ENCODE data around the gene BACH2.
"Not testable (repeated sequence)": the region's sequence is repeated elsewhere in the genome, so short reads cannot be mapped to it uniquely, and the experiment has no call there.

Gene BACH2

DNA sequence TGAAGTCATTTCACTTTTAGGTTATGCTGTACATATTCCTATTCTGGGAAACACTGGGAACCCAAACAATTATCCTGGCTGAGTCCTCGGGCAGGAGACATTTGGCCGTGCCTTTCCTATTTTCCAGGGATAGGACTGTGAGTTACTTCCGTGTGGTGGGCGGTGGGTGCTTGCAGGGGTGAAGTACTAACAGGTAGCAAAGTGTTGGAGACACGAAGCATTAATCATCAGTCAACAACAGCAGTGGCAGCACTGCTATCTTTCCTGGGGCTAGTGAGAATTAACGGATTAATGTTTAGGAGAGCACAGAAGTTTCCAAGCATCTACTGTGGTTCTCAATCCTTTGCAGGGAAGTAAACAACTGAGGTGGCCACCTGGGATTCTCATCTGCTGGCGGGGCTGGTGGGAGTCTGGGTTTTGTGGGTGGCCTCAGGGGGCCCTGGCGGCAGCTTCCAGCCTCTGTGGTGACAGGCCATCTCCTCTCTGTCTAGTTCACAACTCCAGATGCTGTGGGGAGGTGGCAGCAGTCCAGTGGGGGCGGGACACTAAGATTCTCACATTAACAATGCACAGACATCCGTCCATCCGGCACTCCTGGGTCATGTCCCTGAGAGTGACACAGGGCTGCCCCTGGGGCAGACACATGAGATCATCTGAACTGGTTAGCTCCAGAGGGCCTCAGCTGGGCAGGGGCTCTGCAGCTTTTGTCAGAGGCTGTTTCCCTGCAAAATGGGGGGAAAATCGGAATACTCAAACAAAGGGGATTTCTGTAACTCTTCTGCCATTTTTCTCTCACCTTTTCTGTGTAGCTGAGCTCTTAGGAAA lies 311.5 kb downstream of the BACH2 start:
- DNase-seq: no peak

DNA sequence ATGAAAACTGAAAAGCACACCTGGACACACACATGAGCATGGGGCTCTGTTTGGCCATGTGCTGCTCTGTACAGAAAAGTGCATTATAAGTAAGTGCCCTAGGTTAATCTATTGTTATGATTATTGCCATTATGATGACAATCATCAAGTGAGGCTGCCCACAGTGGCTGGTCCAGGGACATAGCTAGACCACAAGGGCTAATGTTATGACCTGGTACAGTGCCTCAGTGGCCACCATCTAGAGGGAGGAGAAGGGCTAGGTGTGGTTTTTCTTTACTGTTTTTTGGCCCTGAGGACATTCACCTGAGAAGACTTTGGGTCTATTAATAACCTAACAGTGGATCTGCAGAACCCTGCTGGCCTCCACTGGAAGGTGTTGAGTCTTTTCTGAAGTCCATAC lies 316.3 kb downstream of the BACH2 start:
- no peak for DNase-seq

DNA sequence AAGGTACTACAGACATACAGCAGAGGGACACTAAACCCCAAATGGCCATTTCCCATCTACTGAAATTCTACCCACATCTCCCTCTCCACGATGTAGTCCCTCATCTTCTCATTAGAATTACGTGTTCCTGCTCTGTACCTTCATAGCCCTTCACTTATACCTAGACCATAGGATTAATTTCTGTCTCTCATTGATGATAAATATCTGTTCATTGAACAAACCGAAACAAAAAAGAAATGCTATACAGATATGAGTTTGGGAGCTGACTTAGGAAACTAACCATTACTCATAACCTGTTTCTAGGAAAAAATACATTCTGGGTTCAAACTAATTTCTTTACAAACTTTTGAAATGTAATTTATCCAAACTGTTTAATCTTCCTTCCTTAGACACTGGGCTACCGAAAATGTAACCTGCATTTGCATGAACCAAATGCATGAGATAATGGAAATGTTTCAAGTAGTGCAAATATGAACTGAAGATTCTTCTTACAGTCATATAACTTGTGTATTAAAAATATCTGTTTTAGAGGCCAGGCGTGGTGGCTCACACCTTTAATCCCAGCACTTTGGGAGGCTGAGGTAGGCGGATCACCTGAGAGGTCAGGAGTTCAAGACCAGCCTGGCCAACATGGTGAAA lies 317.0 kb downstream of the BACH2 start:
- DNase-seq: no peak

DNA sequence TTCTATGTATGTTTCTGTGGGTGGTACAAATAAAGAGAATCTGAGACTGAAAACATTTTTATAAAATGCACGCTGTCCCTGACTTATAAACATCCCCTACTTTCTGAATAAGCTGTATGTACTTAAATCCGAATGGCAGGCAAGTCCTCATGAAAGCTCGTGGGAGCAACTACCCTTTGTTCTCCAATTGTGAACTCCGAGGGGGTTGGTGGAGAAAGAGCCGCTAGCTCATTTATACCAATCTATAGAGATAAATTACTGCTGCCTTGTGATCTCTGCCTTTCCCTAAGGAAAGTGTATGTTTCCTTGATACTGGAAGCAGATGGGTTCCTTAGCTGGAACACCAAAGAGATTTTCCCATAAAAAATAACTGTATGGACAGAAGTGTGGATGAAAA lies 317.9 kb downstream of the BACH2 start:
- peak; percentile 4 for DNase-seq

DNA sequence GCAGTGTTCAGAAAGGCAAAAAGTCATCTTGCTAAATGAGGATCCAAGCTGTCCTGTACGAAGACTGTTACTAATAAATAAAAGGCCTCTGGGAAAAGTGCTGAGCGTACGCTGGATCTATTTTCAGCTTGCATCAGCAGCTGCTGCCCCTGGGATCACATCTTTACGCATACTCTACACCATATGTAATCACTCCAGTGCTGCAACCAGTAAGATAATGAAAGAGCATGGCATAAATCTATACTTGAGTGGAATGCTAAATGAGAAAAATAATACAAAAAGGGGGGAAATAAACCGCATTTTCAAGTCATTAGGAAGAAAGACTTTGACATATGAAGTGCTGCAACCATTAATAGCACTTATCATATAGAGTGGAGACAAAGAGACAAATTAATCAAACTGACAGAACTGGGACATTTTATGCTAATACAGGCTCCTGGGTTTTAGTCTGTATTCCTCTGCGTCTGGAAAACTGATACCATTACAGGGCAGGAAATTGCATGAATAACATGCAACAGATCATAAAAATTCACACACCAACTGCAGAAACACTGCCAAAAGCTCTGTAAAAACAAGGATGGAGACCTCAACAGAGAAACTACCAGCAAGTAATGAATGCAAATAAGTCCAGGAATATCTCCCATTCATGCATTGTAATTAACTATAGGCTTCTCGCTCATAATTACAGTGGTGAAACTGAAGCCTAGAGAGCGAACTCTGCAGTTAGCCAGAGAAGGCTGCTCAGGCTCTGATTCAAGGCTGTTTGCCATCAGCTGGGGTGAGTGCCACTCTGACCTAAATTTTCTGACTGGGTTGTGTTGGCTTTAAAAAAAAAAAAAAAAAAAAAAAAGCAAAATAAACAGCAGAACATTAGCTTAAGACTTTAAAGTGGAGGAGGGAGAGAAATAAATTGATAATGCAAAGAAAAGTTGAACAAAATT lies 318.6 kb downstream of the BACH2 start:
- peak; percentile 97 for DNase-seq

DNA sequence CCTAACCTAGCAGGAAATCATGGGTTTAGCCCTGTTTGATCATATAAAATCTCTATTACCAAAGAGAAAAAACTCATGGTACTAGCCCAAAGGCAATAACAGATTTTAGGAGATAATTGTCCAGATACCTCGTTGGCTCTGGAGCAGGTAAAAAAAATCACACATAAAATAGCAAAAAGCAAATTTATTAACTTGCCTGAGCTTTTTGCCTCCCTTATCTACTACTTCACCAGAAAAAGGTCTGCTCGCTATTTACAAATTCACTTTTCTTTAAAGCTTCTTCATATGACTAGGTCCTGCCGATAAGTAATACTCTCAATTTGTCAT lies 320.0 kb downstream of the BACH2 start:
- no peak for DNase-seq

DNA sequence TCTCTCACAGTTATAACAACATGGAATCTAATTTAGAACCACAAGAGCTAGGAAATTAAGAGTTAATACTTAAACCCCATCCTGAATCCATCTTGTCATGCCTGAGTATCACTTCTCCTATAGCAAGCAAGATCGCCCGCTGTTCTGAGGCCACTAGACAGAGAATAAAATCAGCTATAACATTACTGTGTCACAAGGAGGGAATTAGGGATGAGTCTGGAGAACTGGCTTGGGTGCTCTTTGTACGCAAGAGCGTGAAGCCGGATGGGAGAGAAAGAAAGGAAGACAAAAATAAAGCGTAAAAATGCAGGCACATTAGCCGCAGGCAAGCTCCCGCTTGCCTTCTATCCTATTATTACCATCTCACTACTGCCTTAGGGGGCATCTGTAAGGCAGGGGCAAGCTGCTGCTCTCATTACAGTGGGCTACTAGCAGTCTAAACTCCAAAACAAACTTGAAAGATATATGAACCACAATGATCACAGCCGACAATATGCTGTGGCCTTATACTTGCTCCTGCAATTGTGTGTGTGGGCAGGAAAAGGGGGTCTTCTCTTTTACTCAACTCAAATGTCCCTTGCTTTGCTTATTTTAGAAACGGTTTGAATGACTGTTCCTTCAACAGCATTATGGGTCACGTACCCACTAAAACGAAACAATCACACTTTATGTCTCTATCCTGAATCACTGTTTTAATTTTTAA lies 320.5 kb downstream of the BACH2 start:
- peak; percentile 81 for DNase-seq

DNA sequence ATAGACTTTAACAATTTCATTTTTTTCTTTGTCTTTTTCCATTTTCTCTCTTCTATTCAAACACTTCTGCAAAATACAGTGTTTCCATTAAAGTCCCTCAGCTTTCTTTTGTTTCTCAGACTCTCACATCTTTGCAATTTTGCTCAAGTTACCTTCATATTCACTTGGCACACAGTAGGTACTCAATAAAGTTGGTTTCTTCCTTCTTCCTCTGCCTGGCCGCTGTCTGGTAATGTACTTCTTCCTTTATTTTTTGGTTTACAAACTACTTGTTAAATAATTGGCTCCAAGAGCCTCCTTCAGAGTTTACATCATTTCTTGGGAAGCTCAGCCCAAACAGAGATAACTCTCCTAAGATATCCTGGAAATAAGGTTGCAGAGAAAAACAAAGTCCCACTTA lies 321.3 kb downstream of the BACH2 start:
- DNase-seq: no peak

DNA sequence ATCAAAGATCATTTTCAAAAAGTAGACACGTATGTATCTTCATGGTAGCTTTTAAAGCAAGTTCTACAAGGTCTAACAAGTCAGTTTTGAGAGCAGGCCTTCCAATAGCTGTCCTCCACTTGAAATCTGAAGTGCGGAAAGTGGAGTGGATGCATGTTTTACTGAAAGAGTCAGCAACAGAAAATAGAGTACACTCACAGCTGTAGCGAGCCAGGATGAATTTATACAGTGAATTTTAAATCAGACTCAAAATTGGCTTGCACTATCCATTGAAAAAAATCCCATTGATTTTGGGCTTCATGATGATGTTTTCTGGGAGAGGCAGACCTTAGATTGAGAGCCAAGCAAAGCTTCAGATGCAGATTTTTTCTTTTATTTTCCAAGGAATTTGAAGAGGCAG lies 321.8 kb downstream of the BACH2 start:
- DNase-seq: peak; percentile 71

DNA sequence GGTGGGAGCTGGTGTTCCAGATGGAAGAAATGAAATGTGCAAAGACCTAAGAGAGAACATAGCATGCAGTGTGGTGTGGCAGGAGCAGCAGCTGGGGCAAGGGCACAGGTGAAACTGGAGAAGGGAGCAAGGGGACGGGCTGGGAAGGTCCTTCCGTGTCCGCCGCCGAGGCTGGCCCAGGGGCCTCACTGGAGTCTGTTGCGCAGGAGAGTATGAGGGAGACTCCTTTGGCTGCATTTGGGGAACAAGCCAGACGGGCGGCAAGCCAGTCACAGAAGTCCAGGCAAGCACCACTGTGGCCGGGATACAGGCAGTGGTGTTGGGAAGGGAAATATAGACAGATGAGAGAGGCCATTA lies 324.6 kb downstream of the BACH2 start:
- DNase-seq: no peak

DNA sequence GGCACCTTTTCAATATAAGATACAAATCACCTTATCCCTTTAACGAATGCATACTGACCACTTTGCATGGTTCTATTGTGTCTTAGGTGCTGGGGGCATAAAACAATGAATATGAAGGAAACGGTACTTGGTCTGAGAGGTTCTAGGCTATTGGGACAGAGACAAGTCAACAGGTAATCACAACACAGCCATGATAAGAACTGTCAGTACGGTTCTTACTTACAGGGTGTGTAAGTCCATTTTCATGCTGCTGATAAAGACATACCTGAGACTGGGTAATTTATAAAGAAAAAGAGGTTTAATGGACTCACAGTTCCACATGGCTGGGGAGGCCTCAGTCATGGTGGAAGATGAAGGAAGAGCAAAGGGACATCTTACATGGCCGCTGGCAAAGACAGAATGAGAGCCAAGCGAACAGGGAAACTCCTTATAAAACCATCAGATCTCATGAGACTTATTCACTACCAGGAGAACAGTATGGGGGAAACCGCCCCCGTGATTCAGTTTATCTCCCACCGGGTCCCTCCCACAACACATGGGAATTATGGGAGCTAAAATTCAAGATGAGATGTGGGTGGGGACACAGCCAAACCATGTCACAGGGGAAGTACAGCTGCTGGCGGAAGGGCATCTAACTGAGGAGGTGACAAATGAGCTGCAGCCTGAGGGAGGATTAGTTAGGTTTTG lies 325.2 kb downstream of the BACH2 start:
- DNase-seq: not testable (repeated sequence)

DNA sequence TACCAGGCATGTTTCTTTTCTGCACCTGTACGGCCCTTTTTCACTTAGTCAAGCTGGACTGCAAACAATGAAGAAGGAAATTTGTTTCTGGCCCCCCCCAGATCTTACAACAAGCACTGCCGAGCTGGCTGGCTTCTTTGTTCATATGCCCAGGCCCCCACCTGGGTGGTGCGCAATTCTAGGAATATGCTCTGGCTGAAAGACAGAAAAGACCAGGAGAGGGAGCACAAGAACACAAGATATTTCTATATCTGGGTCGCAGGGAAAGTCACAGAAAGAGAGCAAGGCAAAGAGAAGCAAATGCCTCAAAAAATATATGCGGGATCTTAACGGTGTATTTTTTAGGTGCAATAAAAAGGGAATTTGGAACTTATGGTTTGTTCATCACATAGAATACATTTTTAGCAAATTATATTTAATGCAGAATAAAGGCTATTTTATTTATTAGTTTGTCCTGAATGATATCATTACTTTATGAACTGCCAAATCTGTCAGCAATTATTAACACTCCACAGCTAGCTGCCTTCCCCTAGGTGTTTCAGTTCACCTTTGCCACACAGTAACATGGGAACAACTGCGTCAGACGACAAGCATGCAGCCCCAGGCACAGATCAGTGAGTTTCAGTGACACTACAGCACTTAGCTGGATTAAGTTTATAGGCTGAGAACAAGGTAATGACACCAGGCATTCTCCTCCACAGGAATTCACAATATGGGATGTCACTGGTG lies 325.9 kb downstream of the BACH2 start:
- DNase-seq: peak; percentile 17

DNA sequence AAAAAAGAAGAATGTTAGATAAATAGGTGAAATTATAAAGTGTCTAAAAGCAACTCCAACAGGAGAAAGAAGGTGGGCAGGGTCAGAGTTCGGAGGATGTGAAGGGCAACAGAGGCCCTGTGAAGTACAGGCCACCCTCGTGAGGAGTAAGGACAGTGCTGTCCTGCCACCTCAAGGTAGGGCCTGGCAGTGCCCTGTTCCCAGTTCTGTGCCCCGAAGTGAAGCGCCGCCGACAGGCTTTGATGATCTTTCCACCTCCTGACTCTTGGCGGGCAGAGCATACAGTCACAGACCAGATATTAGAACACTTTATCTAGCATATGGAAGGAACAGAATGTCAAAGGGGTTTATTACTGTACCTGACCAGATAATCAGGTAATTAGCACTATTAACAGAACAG lies 326.6 kb downstream of the BACH2 start:
- no peak for DNase-seq

DNA sequence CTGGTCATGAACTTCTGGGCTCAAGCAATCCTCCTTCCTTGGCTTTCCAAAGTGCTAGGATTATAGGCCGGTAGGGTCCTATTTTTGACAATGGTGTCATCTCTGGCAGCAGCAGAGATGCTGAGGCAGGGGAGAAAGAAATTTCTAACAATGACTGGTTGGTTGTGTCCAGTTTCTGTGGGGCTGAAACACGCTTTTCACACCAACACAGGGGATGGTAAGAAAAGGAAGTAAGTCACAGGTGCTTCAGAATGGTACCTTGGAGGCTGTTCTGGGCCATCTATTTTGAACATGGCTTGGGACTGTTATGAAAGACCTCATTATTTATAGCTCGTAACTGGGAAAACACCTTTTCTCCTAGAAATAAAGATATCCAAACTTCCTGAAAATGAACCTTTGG lies 329.7 kb downstream of the BACH2 start:
- no peak for DNase-seq

DNA sequence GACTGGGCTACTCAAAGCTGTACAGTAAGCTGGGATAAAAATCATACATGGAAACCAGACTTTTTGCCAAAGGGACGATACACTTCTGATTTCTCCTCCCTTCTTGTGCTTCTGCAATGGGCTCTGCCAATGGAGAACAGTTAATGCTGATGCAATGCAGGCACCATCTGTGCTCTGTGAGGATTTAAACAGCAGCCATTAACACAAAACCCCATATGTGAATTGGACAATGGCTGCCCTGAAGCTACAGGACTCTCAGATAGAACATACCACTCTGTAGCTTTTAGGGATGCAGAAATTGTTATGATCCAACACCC lies 330.5 kb downstream of the BACH2 start:
- no peak for DNase-seq

DNA sequence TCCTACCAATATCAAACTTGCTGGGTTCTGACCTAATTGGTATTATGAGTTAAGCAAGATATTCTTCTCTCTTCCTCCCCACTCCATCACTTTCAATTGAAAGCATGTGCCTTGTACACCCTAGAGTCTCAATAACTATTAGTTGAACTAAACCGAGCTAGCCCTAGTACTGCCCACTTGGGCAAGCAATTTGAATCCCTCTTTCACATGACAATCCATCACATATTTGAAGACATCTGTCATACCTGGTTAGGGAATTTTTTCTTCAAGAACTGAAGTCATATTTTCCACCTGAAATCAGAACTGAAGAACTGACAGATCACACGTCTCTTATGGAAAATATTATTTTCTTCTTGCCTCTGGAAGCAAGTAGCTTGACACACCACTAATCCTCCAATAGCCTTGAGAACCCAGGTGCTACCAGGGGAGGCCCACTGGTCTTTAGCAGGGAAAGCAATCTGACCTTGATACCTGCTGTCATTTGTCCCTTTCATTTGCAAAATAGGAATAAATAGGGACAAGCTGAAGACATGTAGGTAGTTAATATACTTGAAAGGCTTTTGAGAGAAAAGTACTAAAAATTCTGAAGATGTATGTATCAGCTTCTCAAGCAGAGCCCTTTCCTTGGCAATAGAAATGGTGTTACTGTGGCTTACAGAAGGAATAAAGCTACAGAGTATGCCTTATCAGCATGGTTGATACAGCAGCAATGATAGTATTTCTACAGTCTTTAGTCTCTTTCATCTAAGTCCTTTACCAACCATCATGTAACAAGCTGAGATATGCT lies 331.0 kb downstream of the BACH2 start:
- no peak for DNase-seq

DNA sequence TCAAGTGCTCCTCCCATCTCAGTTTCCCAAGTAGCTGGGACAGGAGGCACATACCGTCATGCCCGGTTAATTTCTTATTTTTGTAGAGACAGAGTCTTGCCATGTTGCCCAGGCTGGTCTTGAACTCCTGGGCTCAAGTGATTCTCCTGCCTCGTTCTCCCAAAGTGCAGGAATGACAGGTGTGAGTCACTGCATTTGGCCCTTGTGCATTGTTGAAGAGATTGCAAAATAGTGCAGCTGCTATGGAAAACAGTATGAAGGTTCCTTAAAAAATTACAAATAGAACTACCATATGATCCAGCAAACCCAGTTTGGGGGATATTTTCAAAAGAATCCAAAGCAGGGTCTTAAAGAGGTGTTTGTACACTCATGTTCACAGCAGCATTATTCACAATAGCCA lies 333.3 kb downstream of the BACH2 start:
- no peak for DNase-seq

DNA sequence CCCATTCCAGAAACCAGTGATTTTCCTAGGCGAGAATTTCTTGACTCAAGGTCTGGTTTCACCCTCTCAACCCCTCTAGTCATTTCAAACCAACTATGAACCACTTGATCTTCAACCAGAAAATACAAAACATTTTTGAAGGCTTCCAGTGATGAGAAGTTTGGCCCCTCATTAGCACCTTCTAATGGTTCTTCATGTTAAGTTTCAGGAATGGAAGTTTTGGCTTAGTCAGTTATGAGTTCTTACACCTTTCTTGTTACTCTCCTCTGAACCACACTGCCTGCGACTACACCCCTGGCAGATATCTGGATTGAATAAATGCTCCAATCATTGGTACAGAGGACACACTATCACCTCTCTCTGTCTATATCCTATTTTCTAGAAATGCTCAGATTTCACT lies 335.2 kb downstream of the BACH2 start:
- no peak for DNase-seq

DNA sequence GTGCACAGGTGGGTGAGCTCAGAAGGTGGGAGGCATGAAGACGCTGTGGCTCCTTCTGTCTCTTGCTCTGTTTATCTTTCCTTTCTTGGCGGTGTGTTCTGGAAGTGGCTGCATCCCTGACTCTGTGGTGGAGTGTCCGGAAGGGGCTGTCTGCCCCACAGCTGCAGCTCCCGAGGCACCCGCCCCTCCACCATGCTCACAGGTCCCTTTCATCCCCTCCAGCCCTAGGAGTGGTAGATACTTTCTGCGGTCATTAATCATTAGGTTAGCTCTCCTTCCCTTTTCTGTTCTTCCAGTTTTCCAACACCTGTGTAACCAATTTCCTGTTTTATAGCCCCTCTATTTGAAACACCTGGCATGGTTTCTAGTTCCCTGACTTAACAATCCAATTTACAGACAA lies 336.8 kb downstream of the BACH2 start:
- no peak for DNase-seq

DNA sequence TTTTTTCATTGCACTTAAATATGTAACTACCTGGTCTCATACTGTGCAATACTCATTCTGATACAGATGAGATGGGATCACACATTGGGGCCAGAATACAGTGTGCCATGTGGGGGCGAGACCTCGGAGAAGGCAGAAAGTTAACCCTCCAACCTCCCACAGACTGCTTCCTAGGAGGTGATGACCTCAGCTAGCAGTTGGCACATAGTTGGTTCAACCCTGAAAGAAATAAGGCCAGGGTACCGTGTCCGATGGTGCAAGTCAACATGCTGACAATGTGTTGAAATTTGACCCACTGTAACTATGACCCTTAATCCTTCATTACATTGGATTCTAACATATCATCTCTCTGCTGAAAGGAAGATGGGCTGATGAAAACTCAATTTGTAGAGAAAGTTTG lies 340.5 kb downstream of the BACH2 start:
- no peak for DNase-seq

DNA sequence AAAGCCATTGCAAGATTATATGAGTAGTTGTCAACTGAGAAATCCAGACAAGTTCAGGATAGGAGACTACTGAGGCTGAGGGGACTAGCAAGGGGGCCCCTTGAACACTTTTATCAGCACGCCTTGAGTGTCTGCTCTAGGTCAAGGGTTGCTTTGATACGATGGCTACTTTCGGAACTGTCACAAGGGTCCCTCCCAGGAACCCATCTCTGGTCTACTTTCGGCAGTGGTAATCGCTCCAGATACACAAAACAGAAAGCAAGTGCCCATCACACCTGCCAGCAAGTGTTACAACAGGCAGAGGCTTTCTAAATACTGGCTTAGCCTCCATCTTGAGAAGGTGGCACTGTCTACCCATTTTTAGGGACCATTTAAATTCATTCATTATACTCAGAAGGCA lies 341.3 kb downstream of the BACH2 start:
- DNase-seq: no peak
